ENCODE measurements around the gene KIF15.

The KIF15 gene

DNA sequence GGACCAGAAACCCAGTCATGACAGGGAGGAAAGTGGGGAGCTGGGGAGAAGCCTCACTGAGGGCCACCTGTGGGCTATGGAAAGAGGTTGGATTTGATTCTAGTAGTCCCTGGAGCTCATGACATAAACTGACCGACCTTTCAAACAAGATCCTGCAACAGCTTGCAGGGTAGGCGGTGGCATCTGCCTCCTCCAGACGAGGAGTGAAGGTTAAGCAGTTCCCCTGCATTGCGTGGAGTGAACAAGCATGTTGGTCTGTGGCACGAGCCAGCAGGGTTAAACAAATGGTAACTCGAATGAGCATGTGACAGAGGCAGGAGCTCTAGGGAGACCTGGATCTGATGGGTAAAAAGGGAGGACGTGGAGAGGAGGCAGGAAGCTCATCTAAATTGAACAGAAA is 125.5 kb downstream of the KIF15 start:
- Mint-ChIP-seq H3K27ac (no peak overlapping the region), H3K4me3 (no peak overlapping the region), H3K9me3 (no peaks in the 10 kb centered on the region), H3K36me3 (ENCODE audit: low read depth) (no peaks in the 10 kb centered on the region), H3K4me1 (peaks cover 5% of the 10 kb centered on the region), H3K27me3 (ENCODE audit: low read depth) (peaks cover 27% of the 10 kb centered on the region)
- TF ChIP-seq CTCF (IDR thresholded peaks at IDR 0.05; ENCODE audit: unreplicated experiment in 3 of 3), result no peak

- H3K27ac Mint-ChIP-seq, result no peak overlapping the region
- H3K4me1 Mint-ChIP-seq, result no peaks in the 10 kb centered on the region
- H3K4me3 Mint-ChIP-seq, result no peak overlapping the region
- peaks cover 23% of the 10 kb centered on the region for H3K27me3 Mint-ChIP-seq (ENCODE audit: low read depth)
- H3K36me3 Mint-ChIP-seq (ENCODE audit: low read depth), result no peaks in the 10 kb centered on the region
- TF ChIP-seq CTCF (IDR thresholded peaks at IDR 0.05; ENCODE audit: unreplicated experiment in 3 of 3), result no peak
- H3K9me3 Mint-ChIP-seq, result no peaks in the 10 kb centered on the region
These were observed 128.7 kb downstream of the KIF15 start for GRCh38 chr3:44890258-44890657.

- Mint-ChIP-seq H3K36me3 (ENCODE audit: low read depth) (no peaks in the 10 kb centered on the region), H3K27ac (no peak overlapping the region), H3K27me3 (ENCODE audit: low read depth) (peaks cover 18% of the 10 kb centered on the region), H3K9me3 (no peaks in the 10 kb centered on the region), H3K4me1 (no peaks in the 10 kb centered on the region), H3K4me3 (no peak overlapping the region)
- no peak for TF ChIP-seq CTCF (IDR thresholded peaks at IDR 0.05; ENCODE audit: unreplicated experiment in 3 of 3)
These were observed 129.3 kb downstream of the KIF15 start for GRCh38 chr3:44890852-44891251.

GRCh38 chr3:44892689-44893088 is 131.1 kb downstream of the KIF15 start:
- Mint-ChIP-seq H3K27me3 (ENCODE audit: low read depth) (peaks cover 13% of the 10 kb centered on the region), H3K4me1 (no peaks in the 10 kb centered on the region), H3K27ac (no peak overlapping the region), H3K9me3 (no peaks in the 10 kb centered on the region), H3K4me3 (no peak overlapping the region), H3K36me3 (ENCODE audit: low read depth) (no peaks in the 10 kb centered on the region)
- no peak for TF ChIP-seq CTCF (IDR thresholded peaks at IDR 0.05; ENCODE audit: unreplicated experiment in 3 of 3)

- H3K4me1 Mint-ChIP-seq, result no peaks in the 10 kb centered on the region
- TF ChIP-seq CTCF (IDR thresholded peaks at IDR 0.05; ENCODE audit: unreplicated experiment in 3 of 3), result no peak
- H3K27me3 Mint-ChIP-seq (ENCODE audit: low read depth), result peaks cover 10% of the 10 kb centered on the region
- no peaks in the 10 kb centered on the region for H3K36me3 Mint-ChIP-seq (ENCODE audit: low read depth)
- no peak overlapping the region for H3K4me3 Mint-ChIP-seq
- H3K9me3 Mint-ChIP-seq, result no peaks in the 10 kb centered on the region
- H3K27ac Mint-ChIP-seq, result no peak overlapping the region
These were observed 131.5 kb downstream of the KIF15 start for GRCh38 chr3:44893097-44893496.

GRCh38 chr3:44894485-44894884 is 132.9 kb downstream of the KIF15 start:
- no peak overlapping the region for H3K27ac Mint-ChIP-seq
- no peaks in the 10 kb centered on the region for H3K36me3 Mint-ChIP-seq (ENCODE audit: low read depth)
- H3K9me3 Mint-ChIP-seq, result no peaks in the 10 kb centered on the region
- TF ChIP-seq CTCF (IDR thresholded peaks at IDR 0.05; ENCODE audit: unreplicated experiment in 3 of 3), result no peak
- H3K27me3 Mint-ChIP-seq (ENCODE audit: low read depth), result peaks cover 16% of the 10 kb centered on the region
- H3K4me3 Mint-ChIP-seq, result no peak overlapping the region
- H3K4me1 Mint-ChIP-seq, result no peaks in the 10 kb centered on the region
